Left renal cortex interstitium (tissue), 4 donors: ENCODE data around the gene CHP1. TPM values are rescaled to one million over a fixed set of nuclear protein-coding genes. Genes with fewer than 3 reads are reported as not detected.
"Not testable (repeated sequence)": the region's sequence is repeated elsewhere in the genome, so short reads cannot be mapped to it uniquely, and the experiment has no call there.

Experiments
- DNase-seq, 4 donors: peaks; one replicate each; pipeline ENCODE4 v3.0.0-alpha.2; 2013; ENCODE audit warnings: low read depth in 4 of 4, low spot score in 2 of 4, missing footprints in 1 of 4
- polyA plus RNA-seq, 4 donors: library from polyadenylated mRNA; unstranded; fragments of 120-200 nt; gene quantifications; one replicate each; pipeline ENCODE4 v1.2.1, GENCODE V29; 2013; ENCODE audit not compliant: insufficient read length in 4 of 4

CHP1 gene
- polyA plus RNA-seq, 4 donors = 59.0 to 69.0 (median 66.0) TPM

- no peak for DNase-seq
These were observed 57.4 kb downstream of the CHP1 start for GRCh38 chr15:41288464-41288863.

DNA sequence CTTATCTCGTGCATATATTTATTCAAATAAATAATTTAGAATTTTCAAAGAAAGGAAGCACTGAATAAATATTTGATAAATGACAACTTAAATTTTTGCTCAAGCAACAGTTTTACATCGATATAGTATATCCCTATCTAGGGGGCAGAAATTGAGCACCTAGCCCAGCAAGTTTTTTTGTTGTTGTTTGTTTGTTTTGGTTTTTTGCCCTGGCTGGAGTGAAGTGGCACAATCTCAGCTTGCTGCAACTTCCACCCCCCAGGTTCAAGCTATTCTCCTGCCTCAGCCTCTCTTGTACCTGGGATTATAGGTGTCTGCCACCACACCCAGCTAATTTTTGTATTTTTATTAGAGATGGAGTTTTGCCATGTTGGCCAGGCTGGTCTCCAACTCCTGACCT, 58.9 kb downstream of the CHP1 start:
- no peak for DNase-seq

DNA sequence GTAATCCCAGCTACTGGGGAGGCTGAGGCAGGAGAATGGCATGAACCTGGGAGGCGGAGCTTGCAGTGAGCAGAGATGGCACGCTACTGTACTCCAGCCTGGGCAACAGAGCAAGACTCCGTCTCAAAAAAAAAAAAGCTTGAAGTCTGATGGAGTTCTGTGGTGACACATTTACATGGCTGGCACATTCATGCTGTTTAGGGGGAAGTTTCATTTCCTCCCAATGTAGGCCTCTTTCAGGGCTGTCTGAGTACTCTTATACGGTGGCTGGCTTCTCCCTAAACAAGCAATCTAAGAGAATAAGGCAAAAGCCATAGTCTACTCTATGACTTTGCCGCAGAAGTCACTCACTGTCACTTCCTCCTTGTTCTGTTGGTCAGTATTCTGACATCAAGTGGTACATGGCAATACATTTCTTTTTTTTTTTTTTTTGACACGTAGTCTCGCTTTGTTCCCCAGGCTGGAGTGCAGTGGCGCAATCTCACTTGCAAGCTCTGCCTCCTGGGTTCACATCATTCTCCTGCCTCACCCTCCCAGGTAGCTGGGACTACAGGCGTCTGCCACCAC, 60.1 kb downstream of the CHP1 start:
- no peak for DNase-seq

DNA sequence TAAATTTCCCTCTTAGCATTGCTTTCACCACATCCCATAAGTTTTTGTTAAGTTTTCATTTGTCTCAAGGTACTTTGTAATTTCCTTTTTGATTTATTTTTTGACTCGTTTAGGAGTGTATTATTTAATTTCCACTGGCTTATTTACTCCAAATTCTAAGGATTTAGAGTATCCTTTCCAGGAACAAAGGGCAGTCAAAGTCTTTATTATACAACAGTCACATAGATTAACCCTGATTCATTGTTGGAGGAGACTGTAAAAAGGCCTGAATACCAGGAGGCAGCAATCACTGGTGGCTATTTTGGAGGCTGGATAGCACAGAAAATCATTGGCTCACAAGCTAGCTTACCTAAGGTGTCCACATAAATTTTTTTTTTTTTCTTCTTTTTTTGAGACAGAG, 61.5 kb downstream of the CHP1 start:
- no peak for DNase-seq

DNA sequence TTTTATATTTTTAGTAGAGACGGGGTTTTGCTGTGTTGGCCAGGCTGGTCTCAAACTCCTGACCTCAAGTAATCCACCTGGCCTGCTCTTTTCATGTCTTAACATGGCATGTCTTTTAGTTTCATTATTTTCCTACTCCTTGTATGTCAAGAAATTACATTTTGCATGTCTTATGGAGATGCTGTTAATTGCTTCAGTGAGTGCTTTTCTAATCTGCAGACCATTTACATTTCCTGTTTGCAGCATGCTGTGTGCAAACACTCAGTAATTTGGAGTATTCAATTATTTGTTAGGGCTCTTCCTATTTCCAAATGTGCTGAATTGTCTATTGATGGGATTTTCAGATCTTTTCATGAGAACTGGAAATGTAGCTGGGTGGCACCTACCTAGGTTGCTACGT, 70.1 kb downstream of the CHP1 start:
- not testable (repeated sequence) for DNase-seq

DNA sequence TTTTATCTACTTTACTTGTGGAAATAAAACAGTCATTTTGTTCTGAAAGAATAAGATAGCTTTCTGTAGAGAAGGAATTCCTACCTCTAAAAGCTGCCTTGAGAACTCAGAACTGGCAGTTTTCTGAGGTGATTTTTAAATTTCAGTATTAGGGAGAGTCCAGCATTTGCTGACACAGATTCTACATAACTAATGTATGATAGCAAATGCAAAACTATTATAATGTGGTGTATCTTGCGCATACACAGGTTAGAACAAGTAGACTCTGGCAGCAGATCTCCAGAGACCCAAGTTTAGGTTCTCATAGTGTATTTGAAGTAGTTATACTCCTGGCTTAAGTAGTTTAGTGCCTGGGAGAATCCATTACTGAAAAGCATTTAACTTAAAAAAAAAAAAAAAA, 70.5 kb downstream of the CHP1 start:
- DNase-seq = no peak

DNA sequence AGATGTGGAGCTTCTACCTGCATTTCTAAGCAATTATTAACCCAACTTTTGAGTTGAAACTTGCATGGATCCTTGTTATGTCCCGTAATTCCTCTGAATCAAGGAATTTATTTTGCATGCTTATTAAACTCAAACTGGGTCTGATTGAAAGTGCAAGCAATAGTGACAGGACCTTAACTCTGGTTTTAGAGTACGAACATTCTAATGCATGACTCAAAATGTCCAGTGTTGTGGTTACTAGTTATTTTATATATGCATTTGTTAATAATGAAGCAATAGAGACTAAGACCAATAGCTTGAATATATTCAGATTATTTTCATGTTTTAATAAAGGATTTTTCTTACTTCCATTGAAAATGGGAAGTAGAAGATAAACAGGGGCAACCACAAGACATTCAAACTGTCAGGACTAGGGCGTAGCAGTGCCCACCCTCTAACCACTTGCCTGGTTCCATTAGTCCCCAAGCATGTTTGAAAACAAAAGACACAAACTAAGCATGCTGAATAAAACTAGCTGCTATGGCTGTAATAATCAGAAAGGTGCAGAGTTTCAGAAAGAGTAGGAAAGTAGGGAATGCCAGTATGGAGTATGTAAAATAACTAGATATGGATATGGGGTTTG, 73.2 kb downstream of the CHP1 start:
- DNase-seq = no peak

- no peak for DNase-seq
These were observed 76.6 kb downstream of the CHP1 start for GRCh38 chr15:41307679-41308078.

- no peak for DNase-seq
These were observed 78.3 kb downstream of the CHP1 start for GRCh38 chr15:41309226-41309905.

- DNase-seq = not testable (repeated sequence)
These were observed 89.8 kb downstream of the CHP1 start for GRCh38 chr15:41320805-41321330.

GRCh38 chr15:41323611-41324010, 92.5 kb downstream of the CHP1 start:
- DNase-seq = no peak

DNA sequence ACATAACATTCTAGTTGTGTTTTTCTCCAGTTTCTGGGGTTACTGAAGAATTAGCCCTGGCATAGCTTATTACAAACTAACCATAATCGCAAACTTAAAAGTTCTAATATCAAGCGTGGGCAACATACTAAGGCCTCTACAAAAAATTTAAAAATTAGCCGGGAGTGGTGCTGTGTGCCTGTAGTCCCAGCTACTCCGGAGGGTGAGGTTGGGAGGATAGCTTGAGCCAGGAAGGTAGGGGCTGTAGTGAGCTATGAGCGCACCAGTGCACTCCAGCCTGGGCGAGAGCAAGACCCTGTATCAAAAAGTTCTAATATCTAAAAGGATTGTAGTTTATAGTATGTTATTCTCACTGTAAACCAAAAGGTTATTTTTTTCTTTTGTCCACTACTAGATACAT, 100.2 kb downstream of the CHP1 start:
- DNase-seq = no peak

Other genes with a start within 250 kb of the CHP1 start
- gene INO80, start 115.0 kb upstream of the CHP1 start, polyA plus RNA-seq = 10 to 100 TPM; 19.8 to 26.1 (median 22.7) TPM
- under 1 TPM in 2 of 4 donors, not detected in 2; 0.07 to 0.16 TPM for gene EXD1, start 511 bp upstream of the CHP1 start, polyA plus RNA-seq
- gene OIP5, start 101.3 kb downstream of the CHP1 start, polyA plus RNA-seq = 1 to 10 TPM; 7.4 to 9.5 (median 8.8) TPM
- gene NUSAP1, start 101.6 kb downstream of the CHP1 start, polyA plus RNA-seq = 10 to 100 TPM; 91.6 to 95.3 (median 94.5) TPM
- 10 to 100 TPM; 20.7 to 29.6 (median 25.6) TPM for gene NDUFAF1, start 171.2 kb downstream of the CHP1 start, polyA plus RNA-seq
- 10 to 100 TPM; 59.0 to 77.8 (median 62.7) TPM for gene RTF1, start 185.8 kb downstream of the CHP1 start, polyA plus RNA-seq